GM19372 (cell line): ENCODE data around the gene FBXO7.
"Not testable (repeated sequence)": the region's sequence is repeated elsewhere in the genome, so short reads cannot be mapped to it uniquely, and the experiment has no call there.

Experiments
- ATAC-seq: cut with Tn5 transposase; IDR thresholded peaks from one replicate; pipeline ENCODE4 v1.9.1; 2021; ENCODE audit warnings: mild to moderate bottlenecking, low read depth, moderate library complexity; ENCODE audit not compliant: unreplicated experiment

Gene FBXO7

DNA sequence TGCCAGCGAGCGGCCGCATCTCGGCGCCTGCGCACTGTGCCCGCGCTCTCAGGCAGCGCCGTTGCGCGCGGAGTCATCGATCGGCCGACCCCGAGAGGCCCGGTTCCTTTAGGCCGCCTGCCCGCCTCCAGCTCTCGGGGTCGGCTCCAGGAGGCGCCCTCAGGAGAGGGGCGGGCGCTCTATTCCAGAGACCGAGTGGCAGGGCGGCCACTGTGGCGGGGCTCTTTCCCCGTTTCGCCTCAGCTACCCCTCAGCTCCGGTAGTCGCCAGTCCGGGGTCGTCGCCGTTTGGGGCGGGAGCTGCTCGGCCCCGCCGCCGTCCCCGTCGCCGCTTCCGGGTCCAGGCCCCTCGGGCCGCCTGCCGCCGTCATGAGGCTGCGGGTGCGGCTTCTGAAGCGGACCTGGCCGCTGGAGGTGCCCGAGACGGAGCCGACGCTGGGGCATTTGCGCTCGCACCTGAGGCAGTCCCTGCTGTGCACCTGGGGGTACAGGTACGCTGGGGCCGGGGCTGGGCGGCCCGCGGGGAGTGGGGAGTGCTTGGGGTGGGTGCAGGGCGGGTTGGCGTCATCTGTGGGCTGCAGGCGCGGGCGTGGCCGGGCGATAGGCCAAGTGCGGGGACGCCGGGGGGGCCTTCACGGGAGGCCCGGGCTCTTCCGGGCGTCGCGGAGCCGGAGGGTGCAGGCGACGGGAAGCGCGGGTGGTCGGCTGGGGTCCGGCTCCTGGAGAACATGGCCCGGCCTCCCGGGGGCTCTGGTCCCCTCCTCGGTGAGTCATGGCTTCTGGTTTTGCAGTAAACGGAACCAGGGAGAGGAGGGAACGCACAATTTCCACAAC is at the start of gene FBXO7:
FBXO7 (plus strand) TSS at position 177 of the 833 bp plus-strand sequence; CDS start at position 369, 192 bp downstream.
- ATAC-seq = peak; percentile 65

DNA sequence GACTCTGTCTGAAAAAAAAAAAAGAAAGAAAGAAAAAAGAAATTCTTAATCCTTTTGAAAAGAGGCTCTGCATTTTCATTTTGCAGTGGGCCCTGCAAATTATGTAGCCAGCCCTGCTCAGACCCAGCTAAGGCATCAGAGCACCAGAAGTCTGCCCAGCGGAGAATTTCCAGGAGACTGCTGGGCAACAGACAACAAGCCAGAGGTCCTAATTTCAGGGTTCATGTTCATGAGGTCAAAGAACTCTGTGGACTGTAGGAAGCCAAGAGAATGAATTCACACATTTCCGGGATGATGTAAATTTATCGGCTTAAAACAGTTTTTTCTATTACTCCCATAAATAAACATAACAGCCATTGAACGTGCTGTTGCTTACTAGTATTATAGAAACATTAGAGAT is 47.7 kb upstream of the FBXO7 start:
- no peak for ATAC-seq

DNA sequence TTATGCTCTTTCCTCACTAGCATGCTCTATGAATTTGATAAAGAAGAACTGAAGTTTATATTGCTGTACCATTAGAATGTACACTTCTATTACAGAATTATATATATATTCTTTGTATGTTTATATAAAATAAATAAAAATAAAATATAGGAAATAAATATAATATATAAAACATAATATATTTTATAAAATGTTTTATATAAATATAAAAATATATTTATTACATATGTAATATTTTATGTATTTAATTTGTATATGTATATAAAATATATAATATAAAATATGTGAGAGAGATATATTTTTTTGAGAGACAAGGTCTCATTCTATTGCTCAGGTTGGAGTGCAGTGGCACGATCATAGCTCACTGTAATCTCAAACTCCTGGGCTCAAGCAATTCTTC is 44.3 kb upstream of the FBXO7 start:
- no peak for ATAC-seq

DNA sequence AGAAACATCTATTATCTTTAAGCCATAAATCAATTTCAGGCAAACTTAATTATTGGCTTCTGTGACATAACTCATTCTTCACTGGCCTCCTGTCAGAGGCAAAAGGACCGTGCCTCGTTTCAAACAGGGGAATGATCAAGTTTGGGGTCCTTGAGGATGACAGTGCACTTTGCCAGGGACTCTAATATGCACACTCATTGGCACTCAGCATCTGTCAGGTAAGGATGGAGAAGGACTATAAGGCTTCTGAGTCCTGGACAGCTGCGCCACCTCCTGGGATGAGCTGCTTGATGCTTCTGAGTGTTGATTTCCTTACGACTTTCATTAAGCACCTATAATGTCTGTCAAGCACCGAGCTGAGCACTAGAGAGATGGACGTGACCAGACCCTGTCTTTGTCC is 30.5 kb upstream of the FBXO7 start:
- no peak for ATAC-seq

DNA sequence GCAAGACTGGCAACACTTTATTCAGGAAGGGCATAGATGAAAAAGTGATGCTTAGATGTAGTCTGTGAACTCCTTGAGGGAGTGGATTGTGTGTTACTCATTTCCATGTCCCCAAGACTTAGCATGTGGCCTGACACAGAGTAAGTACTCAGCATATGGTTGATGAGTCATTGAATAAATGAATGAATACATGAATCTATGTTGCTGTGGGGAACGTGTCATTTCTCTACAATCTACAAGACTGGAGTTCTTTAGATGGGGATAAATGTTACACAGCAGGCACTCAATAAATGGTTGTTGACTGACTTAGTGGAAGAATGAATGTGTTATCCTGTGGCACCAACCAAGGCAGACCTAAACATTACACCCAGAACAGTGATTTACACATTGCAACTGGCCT is 28.3 kb upstream of the FBXO7 start:
- ATAC-seq = no peak

DNA sequence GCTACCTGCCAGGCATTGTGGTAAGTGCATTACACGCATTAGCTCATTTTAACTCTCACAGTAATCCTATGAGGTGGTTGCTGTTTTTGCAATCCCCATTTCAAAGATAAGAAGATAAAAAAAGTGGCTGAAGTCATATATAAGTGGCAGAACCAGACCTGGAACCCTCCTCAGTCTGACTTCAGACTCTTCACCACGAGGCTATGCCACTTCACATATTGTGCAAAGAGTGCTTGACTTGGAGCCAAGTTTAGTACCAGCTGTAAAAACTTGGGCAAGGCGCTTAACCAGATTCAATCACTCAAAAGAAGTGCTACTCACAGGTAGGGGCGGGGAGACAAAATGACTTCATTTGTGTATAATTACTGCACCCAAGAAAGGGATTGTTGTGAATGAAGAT is 25.6 kb upstream of the FBXO7 start:
- ATAC-seq = no peak

DNA sequence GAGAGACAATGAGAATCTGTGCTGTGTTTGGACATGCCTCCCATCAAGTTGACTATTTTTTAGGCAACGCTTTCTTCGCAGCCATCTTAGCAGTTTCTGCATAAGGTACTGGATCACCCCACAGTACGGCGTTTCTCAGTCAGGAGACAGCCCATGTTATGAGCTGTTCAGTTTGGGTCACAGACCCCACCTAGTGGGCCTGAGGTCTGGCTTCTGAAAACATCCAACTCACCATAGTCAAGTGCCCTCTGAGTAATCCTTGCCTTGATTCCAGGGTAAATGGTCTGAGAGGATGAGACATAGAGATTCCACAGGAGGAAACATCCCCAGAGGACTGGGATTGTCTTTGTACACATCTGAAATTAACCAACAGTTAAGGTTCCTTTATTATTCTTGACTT is 17.6 kb upstream of the FBXO7 start:
- no peak for ATAC-seq

DNA sequence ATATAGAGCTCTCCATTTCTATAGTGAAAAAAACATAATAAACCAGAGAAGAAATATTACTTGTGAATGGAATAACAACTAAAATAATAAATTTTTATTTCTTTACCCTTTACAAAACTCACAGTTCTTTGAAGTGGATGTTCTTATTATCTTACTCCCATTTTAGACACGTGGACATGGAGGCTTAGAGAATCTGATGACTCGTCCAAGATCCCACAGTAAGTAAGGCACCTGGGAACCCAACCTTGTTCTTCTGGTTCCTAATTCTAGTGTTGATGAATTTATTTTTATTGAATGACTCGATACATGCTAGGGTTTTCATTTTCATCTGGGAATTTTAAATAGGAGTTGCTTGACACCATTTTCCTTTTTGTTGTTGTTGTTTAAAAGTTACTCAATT is 12.2 kb upstream of the FBXO7 start:
- no peak for ATAC-seq

DNA sequence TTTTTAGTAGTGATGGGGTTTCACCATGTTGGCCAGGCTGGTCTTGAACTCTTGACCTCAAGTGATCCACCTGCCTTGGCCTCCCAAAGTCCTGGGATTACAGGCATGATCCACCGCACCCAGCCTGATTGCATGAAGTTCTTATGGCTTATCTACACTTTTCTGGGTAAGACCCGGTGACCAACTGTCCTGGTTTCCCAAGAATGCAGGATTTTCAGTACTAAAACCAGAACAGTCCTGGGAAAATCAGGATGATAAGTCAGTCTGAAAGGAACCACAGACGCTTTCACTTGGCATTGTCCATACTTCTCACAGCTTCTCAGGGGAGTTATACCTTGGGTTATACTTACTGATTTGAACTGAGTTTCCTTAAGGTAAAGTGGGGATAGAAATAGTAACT is 8.9 kb upstream of the FBXO7 start:
- no peak for ATAC-seq

DNA sequence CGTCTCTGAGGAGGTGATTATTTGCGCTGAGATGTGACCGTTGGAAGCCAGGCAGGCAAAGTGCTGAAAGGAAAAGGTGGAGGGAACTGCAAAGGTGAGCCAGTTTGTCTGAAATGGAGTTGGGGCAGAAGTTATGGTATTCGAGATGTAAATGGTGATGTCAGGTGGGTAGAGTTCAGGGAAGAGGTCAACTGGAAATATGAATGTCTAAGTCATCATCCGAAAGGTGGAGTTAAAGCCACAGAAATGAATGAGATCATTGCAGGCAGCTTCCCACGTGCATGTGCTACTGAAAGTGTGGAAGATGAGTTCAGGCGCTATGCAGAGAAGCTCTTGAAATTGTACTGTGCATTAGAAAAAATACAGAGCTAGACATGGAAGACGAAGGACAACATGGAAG is 8.1 kb upstream of the FBXO7 start:
- ATAC-seq = no peak

DNA sequence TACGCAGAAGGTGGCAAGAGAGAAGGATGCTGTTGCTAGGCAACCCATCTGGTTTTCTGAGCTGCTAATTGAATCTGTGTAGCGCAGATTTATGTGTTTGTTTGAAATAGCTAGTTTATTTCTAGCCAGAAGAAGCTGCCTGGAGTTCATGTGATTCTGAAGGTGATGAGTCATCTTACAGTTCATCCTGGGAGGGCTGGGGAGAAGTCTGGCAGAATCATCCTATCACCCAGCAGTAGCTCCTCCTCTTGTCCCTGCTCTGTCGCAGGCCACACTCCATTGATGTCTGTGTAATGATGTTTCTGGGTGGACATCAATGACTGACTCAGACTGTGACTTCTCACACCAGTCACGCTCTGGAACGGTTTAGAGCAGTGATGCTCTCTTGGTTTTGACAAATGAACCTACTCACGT is 4.8 kb upstream of the FBXO7 start:
- ATAC-seq = no peak

DNA sequence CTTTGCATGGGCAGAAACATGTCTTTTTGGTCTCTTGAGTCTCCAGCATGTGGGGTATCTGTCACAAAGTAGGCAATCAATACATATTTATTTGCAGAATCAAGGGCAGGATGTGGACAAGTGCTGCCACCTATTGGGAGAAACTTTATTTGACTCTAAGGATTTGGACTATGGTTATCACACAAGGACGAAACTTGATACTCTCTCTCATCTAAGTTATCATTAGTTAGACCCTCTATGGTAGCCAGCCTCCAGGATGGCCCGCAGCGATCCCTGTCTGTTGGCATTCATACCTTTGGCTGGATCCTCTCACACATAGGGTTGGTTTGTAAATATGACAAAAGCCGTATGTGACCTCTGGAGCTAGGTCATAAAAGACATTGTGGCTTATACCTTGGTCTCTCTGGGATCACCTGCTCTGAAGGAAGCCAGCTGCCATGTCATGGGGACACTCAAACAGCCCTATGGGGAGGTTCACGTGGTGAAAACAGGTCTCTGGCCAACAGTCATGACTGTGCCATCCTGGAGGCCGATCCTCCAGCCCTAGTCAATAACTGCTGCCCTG is 1.1 kb upstream of the FBXO7 start:
- ATAC-seq = no peak

DNA sequence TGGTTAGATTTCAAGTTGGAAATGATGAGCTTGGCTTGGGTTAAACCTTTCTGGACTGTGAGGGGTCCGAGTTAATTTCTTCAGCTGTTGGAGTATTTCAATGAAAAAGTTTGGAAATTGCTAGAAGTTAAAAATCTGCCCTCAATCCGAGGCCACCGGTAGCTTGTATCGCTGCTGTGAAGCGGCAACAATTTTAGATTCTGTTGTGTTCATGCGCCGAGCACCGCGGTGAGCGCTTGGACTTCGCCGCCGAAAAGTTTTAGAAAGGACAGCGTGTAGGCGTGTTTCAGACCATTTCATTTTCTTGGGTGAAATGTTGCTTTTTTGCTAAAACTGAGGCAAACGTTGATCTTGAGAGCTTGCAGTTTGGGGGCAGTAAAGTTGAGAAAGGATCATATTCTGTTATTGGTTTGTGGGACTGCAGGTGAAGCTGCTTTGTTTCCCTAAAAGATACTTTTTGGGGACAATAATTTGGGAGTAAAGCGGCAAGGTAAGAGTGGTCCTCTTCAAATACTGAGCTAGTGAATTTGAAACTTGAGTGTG is 928 bp downstream of the FBXO7 start:
- peak; percentile 11 for ATAC-seq

DNA sequence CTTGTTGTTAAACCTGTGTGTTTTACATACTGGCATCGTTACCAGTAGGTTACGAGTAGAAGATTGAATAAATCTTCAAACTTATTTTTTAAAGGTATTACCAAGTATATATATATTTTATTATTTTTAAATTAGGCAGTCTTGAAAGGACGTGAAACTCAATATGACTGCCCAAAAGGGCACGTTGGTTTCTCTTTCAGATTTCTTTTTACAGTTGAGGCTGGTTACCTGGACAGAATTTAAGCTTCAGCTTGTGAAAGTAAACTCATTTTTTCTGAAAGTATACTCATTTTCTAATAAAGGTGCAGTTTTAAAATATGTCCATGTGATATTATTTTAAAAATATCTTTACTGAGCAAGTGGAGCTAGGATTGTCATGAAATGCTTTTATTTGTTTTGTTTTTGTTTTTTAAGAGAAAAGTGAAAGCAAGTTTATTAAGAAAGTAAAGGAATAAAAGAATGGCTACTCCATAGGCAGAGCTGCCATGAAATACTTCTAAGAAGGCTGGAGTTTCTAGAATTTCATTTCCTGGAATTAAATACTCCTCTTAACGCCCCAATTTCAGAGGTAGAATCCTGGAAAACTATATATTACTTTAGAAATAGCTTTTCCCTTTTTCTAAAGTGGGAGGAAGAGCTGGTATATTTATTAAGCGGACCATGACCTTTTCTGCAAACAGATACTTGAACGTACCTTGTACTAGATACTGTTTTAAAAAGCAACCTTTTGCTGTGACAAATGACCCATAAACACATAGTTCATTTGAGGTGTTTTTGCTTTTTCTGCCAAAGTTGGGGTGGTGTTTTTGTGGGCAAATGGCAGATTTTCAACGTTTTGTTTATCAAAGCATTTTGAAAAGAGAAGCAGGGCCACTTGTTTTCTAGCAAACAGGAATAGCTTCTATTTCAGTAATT is 1.9 kb downstream of the FBXO7 start:
- ATAC-seq = no peak

DNA sequence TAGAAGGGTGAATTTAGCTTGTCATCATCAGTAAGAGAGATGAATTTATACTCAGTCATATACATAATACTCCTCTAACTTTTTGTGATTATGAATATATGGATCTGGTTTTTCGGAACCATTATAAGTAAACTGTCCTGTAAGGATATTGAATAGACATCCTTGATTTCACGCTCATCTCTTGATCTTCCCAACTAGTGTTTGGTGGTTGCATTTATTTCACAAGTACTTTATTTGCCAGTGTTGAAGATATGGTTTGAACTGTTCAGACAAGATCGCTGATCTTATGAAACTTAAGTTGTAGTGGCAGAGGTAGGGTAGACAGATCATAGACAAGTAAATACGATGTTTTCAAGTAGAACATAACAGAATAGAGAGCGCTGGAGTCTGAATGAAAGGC is 3.0 kb downstream of the FBXO7 start:
- no peak for ATAC-seq

DNA sequence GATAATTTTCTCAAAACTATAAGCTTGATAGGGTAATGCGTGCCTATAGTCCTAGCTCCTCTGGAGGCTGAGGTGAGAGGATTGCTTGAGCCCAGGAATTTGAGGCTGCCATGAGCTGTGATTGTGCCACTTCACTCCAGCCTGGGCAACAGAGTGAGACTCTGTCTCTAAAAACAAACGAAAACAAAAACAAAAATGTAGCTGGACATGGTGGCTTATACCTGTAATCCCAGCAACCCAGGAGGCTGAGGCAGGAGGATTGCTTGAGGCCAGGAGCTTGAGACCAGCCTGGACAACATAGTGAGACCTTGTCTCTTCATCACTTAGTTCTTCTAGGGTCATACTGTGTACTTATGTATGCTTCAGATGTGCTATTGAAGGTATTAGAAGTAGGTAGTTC is 3.9 kb downstream of the FBXO7 start:
- not testable (repeated sequence) for ATAC-seq

DNA sequence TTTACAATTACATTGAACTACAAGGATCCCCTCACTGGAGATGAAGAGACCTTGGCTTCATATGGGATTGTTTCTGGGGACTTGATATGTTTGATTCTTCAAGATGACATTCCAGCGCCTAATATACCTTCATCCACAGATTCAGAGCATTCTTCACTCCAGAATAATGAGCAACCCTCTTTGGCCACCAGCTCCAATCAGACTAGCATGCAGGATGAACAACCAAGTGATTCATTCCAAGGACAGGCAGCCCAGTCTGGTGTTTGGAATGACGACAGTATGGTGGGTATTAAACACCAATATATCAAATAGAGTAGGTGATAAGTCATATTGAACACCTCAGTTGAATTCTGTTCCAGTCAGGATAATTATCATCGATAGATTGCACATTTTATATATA is 4.4 kb downstream of the FBXO7 start:
- no peak for ATAC-seq

DNA sequence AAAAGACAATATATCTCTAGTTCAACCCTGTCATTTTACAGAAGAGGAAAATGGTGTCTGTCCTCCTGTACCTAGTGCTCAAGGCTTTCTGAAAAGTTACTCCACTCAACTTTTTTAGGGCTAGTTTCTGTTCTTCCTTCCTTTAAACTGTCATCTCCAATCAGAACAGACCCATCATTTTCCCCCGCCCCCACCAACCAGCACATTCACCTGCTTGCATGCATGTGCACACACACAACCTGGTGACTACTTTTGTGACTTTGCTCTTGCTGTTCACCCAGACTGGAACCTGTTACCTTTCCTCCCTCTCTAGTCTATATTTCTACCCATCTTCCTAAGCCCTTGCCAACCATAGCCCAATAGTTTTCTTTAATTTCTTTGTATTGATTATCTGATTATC is 5.6 kb downstream of the FBXO7 start:
- ATAC-seq = no peak

DNA sequence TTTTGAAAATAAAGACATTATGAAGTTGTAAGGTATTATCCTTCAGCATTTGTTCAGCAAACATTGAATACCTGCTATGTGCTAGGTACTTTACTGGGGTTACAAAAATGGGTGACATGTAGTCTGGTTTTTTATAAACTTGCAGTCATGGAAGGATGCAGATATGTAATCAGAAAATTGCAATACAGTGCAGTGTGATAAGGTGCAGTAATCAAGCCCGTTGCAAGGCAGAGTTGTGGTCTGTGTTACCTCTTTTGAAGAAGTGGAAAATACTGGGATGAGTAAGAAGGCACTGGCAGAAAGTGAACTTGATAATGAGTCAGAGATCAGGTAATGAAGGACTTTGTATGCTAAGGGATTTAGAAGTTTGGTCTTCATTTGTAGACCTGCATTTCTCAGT is 8.1 kb downstream of the FBXO7 start:
- ATAC-seq = no peak

DNA sequence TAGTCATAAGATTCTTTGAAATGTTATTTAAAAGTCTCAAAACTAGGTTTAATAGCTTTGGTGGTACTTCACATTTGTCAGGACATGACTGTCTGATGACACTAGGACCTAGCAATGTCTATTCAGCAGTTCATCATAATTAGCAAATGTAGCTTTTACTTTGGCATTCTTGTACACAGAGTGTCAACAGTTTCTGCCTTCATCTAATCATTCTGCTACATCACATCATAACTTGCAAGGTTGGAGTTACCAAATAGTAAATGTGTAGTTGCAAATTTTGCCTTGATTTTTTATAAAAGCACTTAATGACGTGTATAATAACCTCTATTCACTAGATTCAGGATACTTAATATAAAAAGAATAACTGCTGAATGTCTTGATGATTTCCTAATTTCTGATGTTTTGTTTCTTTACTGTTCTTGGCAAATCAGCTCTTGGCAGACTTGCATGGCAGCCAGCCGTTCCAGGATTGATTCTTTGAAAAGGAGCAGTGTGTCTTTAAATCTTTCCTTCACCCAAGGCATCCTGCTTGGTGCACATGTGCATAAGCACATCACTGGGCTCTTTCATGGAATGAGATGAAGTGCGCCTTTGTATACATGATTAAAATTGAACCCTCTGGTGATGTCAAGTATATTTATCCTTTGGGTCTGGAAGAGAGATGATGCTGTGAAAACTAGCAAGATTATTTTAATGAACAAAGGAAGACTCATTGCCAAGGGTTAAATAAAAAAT is 12.2 kb downstream of the FBXO7 start:
- ATAC-seq = no peak
